SU-DHL-6 (cell line): ENCODE measurements around the gene TSPAN1.

Source experiments
- H2AFZ ChIP-seq: fragments of 200-600 bp; sonication (generic); 2 replicates; pipeline ENCODE4 v1.6.1; 2014; ENCODE audit warnings: low read depth, mild to moderate bottlenecking, moderate library complexity, mixed read lengths, antibody characterized with exemption, low read length; ENCODE audit not compliant: severe bottlenecking
- H3F3A ChIP-seq: fragments of 200-600 bp; shearing (Covaris generic); 2 replicates; pipeline ENCODE4 v1.6.0; 2016; ENCODE audit warnings: antibody characterized with exemption, mild to moderate bottlenecking; ENCODE audit not compliant: insufficient read depth
- H3K27ac ChIP-seq: fragments of 200-600 bp; sonication (generic); 2 replicates; pipeline ENCODE4 v1.5.1; 2016; ENCODE audit warnings: low read depth, mild to moderate bottlenecking, low read length, moderate library complexity, mixed read lengths
- H3K27me3 ChIP-seq: fragments of 200-600 bp; sonication (generic), shearing (Covaris generic); 2 replicates; pipeline ENCODE4 v1.6.0; 2014; ENCODE audit warnings: mild to moderate bottlenecking, low read length
- H3K36me3 ChIP-seq: fragments of 200-600 bp; sonication (generic); 2 replicates; pipeline ENCODE4 v1.6.1; 2014; ENCODE audit warnings: mild to moderate bottlenecking, low read length, mixed read lengths
- H3K4me2 ChIP-seq: fragments of 300-600, 200-600 bp; shearing (Covaris generic), sonication (generic); 2 replicates; pipeline ENCODE4 v1.6.0; 2014; ENCODE audit warnings: low read length, low read depth, mild to moderate bottlenecking; ENCODE audit not compliant: poor library complexity, severe bottlenecking
- H3K4me3 ChIP-seq: fragments of 200-600 bp; sonication (generic); 2 replicates; pipeline ENCODE4 v1.5.1; 2014; ENCODE audit warnings: antibody characterized with exemption, low read length, mild to moderate bottlenecking, mixed read lengths; ENCODE audit not compliant: insufficient read depth, poor library complexity, severe bottlenecking
- H3K79me2 ChIP-seq: fragments of 200-600 bp; sonication (generic); 2 replicates; pipeline ENCODE4 v1.6.1; 2014; ENCODE audit warnings: mild to moderate bottlenecking, low read length, moderate library complexity; ENCODE audit not compliant: insufficient read depth
- H3K9ac ChIP-seq: fragments of 200-600 bp; sonication (generic); 2 replicates; pipeline ENCODE4 v1.7.0; 2014; ENCODE audit warnings: mild to moderate bottlenecking, low read length
- H3K9me2 ChIP-seq: fragments of 200-600 bp; sonication (generic); replicated peaks from 2 replicates; pipeline ENCODE4 v1.6.1; 2014; ENCODE audit warnings: low read length; ENCODE audit not compliant: insufficient read depth
- H3K9me3 ChIP-seq: fragments of 200-600 bp; sonication (generic); 2 replicates; pipeline ENCODE4 v1.6.1; 2014; ENCODE audit warnings: low read length, mixed read lengths; ENCODE audit not compliant: insufficient read depth
- H4K20me1 ChIP-seq: fragments of 200-600 bp; sonication (generic); 2 replicates; pipeline ENCODE4 v1.6.1; 2014; ENCODE audit warnings: low read depth, mild to moderate bottlenecking, antibody characterized with exemption, low read length, moderate library complexity, mixed read lengths
- CTCF ChIP-seq: fragments of 200-600 bp; sonication (generic); IDR thresholded peaks from one replicate; pipeline ENCODE4 v1.5.1; 2017; ENCODE audit warnings: antibody characterized with exemption, mild to moderate bottlenecking, low read length, moderate library complexity; ENCODE audit not compliant: insufficient read depth, poor library complexity, severe bottlenecking
- EZH2phosphoT487 ChIP-seq: fragments of 200-600 bp; sonication (generic), shearing (Covaris generic); conservative IDR thresholded peaks from 2 replicates; pipeline ENCODE4 v1.6.1; 2018; ENCODE audit warnings: mild to moderate bottlenecking, antibody characterized with exemption, low read length, moderate library complexity, mixed read lengths

TSPAN1 gene

GRCh38 chr1:46134660-46135331 lies 40.1 kb upstream of the TSPAN1 start:
- Histone ChIP-seq H4K20me1 (0 out of 2 replicates have a peak, but pooled peaks cover 2% of the 10 kb centered on the region), H3K9ac (no peak overlapping the region), H3K4me3 (no peak overlapping the region), H2AFZ (no peak overlapping the region), H3K4me2 (no peak overlapping the region), H3K27ac (no peak overlapping the region), H3K9me3 (no peaks in the 10 kb centered on the region), H3K9me2 (no peaks in the 10 kb centered on the region), H3K79me2 (no peaks in the 10 kb centered on the region; the same call in 1 of the 2 replicates), H3K36me3 (no peaks in the 10 kb centered on the region), H3K27me3 (no peaks in the 10 kb centered on the region), H3F3A (peaks cover 17% of the 10 kb centered on the region; the same call in 1 of the 2 replicates)
- no peak for TF ChIP-seq EZH2phosphoT487
- TF ChIP-seq CTCF: no peak

GRCh38 chr1:46136711-46137110 lies 38.2 kb upstream of the TSPAN1 start:
- Histone ChIP-seq H3K27ac (no peak overlapping the region), H3K9me3 (no peaks in the 10 kb centered on the region), H4K20me1 (no peaks in the 10 kb centered on the region), H3K9ac (no peak overlapping the region), H3K9me2 (no peaks in the 10 kb centered on the region), H2AFZ (no peak overlapping the region), H3K27me3 (no peaks in the 10 kb centered on the region), H3K4me2 (no peak overlapping the region), H3K79me2 (no peaks in the 10 kb centered on the region; the same call in 1 of the 2 replicates), H3F3A (peaks cover 10% of the 10 kb centered on the region; the same call in 1 of the 2 replicates), H3K36me3 (no peaks in the 10 kb centered on the region), H3K4me3 (no peak overlapping the region)
- TF ChIP-seq CTCF (no peak), EZH2phosphoT487 (no peak)

GRCh38 chr1:46137916-46138315 lies 37.0 kb upstream of the TSPAN1 start:
- H3K9ac ChIP-seq: no peak overlapping the region
- H3K4me3 ChIP-seq: no peak overlapping the region
- H3K36me3 ChIP-seq: no peaks in the 10 kb centered on the region
- H3K27ac ChIP-seq: no peak overlapping the region
- H3K79me2 ChIP-seq: no peaks in the 10 kb centered on the region
- TF ChIP-seq CTCF: no peak
- H3F3A ChIP-seq: peaks cover 10% of the 10 kb centered on the region; the same call in 1 of the 2 replicates
- H3K27me3 ChIP-seq: no peaks in the 10 kb centered on the region
- no peaks in the 10 kb centered on the region for H3K9me2 ChIP-seq
- no peak overlapping the region for H3K4me2 ChIP-seq
- H3K9me3 ChIP-seq: no peaks in the 10 kb centered on the region
- H2AFZ ChIP-seq: no peak overlapping the region
- no peaks in the 10 kb centered on the region for H4K20me1 ChIP-seq
